DND-41 (cell line): ENCODE data around the gene GABRA4.

Experiments used
- EZH2 ChIP-seq: IDR thresholded peaks from 3 replicates; pipeline ENCODE4 v1.6.1; 2012; ENCODE audit warnings: borderline replicate concordance, low read depth, mild to moderate bottlenecking, moderate library complexity, low read length, inconsistent platforms; ENCODE audit not compliant: severe bottlenecking
- TF ChIP-seq, protein P1 (sequence below): IDR thresholded peaks from 2 replicates; pipeline ENCODE4 v1.5.1; 2012; ENCODE audit warnings: borderline replicate concordance, low read length, moderate library complexity, mild to moderate bottlenecking; ENCODE audit not compliant: poor library complexity, severe bottlenecking; ENCODE audit errors: extremely low read depth

DNA sequence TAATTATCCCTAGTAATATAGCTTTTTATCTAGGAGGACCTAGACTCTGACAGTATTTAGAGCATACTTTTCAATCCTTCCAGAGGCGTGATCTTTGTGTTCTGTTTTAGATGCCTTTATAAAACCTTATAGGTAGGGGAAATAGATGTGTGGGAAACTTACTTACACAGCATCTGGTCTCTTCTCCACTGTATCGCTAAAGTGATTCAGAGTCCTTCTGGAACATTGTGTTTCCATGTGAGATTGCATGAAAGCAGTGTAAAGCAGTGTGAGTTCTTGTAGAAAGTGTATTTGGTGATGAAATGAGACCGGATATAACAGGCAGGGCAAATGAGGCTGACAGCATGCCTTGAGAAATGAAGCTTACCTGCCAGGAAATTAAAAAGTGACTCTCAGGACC lies 47.4 kb upstream of the GABRA4 start:
- TF ChIP-seq, protein P1, sequence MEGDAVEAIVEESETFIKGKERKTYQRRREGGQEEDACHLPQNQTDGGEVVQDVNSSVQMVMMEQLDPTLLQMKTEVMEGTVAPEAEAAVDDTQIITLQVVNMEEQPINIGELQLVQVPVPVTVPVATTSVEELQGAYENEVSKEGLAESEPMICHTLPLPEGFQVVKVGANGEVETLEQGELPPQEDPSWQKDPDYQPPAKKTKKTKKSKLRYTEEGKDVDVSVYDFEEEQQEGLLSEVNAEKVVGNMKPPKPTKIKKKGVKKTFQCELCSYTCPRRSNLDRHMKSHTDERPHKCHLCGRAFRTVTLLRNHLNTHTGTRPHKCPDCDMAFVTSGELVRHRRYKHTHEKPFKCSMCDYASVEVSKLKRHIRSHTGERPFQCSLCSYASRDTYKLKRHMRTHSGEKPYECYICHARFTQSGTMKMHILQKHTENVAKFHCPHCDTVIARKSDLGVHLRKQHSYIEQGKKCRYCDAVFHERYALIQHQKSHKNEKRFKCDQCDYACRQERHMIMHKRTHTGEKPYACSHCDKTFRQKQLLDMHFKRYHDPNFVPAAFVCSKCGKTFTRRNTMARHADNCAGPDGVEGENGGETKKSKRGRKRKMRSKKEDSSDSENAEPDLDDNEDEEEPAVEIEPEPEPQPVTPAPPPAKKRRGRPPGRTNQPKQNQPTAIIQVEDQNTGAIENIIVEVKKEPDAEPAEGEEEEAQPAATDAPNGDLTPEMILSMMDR: no peak
- no peak for TF ChIP-seq EZH2
